WERI-Rb-1 (cell line): ENCODE data around the gene GNG11.

ENCODE experiments used
- DNase-seq: peaks from one replicate; pipeline ENCODE4 v3.0.0-alpha.2; 2020
- H3K27ac ChIP-seq: fragments of 250-450 bp; sonication (Bioruptor Pico); 2 replicates; pipeline ENCODE4 v1.5.1; 2020; ENCODE audit warnings: mild to moderate bottlenecking, moderate library complexity
- H3K27me3 ChIP-seq: fragments of 250-450 bp; sonication (Bioruptor Pico); 2 replicates; pipeline ENCODE4 v1.5.1; 2021; ENCODE audit warnings: mild to moderate bottlenecking, low read depth, moderate library complexity; ENCODE audit not compliant: insufficient read depth, severe bottlenecking
- H3K36me3 ChIP-seq: fragments of 250-450 bp; sonication (Bioruptor Pico); 2 replicates; pipeline ENCODE4 v1.5.1; 2020; ENCODE audit warnings: mild to moderate bottlenecking, moderate library complexity
- H3K4me3 ChIP-seq: 2 replicates; pipeline ENCODE4 v1.5.1; 2011; ENCODE audit warnings: low read depth, mild to moderate bottlenecking, control low read depth, low read length
- H3K9me3 ChIP-seq: fragments of 250-450 bp; sonication (Bioruptor Pico); 2 replicates; pipeline ENCODE4 v1.5.1; 2021; ENCODE audit warnings: mild to moderate bottlenecking, moderate library complexity; ENCODE audit not compliant: severe bottlenecking
- TF ChIP-seq, protein P1 (sequence below): IDR thresholded peaks from 2 replicates; pipeline ENCODE4 v1.5.1; 2011; ENCODE audit warnings: low read depth, mild to moderate bottlenecking, control low read depth, inconsistent platforms, low read length

GNG11 gene

DNA sequence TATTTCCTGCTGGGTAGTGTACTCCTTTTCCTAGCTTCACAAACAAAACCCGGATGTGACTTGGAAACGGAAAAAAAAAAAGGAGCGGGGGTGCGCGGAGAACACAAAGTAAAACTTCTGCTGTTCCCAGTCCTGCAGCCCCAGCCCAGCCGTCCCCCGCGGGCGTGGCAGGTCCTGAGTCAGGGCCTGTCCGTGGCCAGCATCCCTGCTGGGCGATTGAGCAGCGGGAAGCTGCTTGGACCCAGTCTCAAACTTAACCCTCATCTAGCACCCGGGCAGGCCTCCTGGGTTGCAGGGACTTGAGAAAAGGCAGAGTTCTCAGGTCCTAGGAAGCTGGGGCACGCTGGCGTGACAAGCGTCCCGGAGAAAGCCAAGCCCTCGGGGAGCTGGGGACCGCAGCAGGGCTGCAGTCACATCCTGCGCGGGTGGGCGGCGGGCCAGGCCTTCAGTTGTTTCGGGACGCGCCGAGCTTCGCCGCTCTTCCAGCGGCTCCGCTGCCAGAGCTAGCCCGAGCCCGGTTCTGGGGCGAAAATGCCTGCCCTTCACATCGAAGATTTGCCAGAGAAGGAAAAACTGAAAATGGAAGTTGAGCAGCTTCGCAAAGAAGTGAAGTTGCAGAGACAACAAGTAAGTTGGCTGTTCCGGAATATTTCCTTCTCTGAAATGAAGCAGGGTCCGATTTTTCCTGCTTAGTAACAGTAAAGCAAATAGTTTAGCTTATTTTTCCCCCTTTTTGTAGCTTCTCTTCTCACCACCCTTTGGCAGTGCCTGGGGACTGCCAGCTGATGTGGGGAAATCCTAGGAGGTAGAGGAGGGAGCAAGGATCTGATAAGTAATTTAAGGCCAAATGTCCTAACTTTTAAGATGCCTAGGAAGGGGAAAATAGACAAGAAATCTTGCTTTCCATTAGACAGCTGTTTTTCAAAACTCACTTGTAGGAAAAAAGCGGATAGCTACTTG lies at the start of gene GNG11:
Gene GNG11, plus strand, starts transcription at position 129 of the 960 bp plus-strand sequence. Its CDS starts 403 bp downstream, at position 532.
- Histone ChIP-seq H3K9me3 (no peaks in the 10 kb centered on the region), H3K27ac (no peak within 1 kb of the TSS), H3K36me3 (no peaks in the 10 kb centered on the region), H3K27me3 (no peaks in the 10 kb centered on the region), H3K4me3 (no peak within 1 kb of the TSS)
- TF ChIP-seq, protein P1, sequence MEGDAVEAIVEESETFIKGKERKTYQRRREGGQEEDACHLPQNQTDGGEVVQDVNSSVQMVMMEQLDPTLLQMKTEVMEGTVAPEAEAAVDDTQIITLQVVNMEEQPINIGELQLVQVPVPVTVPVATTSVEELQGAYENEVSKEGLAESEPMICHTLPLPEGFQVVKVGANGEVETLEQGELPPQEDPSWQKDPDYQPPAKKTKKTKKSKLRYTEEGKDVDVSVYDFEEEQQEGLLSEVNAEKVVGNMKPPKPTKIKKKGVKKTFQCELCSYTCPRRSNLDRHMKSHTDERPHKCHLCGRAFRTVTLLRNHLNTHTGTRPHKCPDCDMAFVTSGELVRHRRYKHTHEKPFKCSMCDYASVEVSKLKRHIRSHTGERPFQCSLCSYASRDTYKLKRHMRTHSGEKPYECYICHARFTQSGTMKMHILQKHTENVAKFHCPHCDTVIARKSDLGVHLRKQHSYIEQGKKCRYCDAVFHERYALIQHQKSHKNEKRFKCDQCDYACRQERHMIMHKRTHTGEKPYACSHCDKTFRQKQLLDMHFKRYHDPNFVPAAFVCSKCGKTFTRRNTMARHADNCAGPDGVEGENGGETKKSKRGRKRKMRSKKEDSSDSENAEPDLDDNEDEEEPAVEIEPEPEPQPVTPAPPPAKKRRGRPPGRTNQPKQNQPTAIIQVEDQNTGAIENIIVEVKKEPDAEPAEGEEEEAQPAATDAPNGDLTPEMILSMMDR, result no peak
- DNase-seq, result no peak

DNA sequence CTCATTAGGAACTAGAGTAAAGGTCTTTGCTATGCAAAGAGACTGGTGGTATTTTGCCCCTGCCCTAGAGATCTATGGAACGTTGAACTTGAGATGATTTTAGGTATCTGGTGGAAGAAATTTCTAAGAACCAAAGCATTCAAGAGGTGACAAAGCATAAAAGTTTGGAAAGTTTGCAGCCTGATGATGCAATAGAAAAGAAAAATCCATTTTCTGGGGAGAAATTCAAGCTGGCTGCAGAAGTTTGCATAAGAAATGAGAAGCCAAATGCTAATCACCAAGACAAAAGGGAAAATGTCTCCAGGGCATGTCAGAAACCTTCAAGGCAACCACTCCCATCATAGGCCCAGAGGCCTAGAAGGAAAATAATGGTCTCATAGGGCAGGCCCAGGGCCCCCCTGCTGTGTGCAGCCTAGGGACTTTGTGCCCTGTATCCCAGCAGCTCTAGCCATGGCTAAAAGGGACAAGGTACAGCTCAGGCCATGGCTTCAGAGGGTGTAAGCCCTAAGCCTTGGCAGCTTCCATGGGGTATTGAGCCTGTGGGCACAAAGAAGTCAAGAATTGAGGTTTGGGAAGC lies 47.4 kb upstream of the GNG11 start:
- Histone ChIP-seq H3K27me3 (no peaks in the 10 kb centered on the region), H3K27ac (no peak overlapping the region), H3K4me3 (no peak overlapping the region), H3K9me3 (no peaks in the 10 kb centered on the region), H3K36me3 (no peaks in the 10 kb centered on the region)
- no peak for DNase-seq
- TF ChIP-seq, protein P1, result no peak

- Histone ChIP-seq H3K27ac (no peak overlapping the region), H3K4me3 (no peak overlapping the region)
Measured at GRCh38 chr7:93877742-93878141, 43.8 kb upstream of the GNG11 start.

DNA sequence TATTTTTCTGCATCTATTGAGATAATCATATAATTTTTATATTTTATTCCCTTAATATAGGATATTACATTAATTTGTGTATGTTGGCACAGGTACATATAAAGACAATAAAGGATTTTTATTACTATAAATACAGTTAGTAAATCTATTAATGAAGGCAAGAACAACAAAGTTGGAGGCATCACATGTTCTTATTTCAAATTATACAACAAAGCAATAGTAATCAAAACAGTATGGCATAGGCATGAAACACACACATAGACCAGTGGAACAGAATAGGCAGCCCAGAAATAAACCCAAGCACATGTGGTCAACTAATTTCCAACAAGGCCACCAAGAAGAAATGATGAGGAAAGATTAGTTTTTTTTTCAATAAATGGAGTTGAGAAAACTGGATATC lies 42.2 kb upstream of the GNG11 start:
- no peaks in the 10 kb centered on the region for H3K27me3 ChIP-seq
- TF ChIP-seq, protein P1, result no peak
- no peak overlapping the region for H3K27ac ChIP-seq
- H3K36me3 ChIP-seq, result no peaks in the 10 kb centered on the region
- H3K4me3 ChIP-seq, result no peak overlapping the region
- DNase-seq, result no peak
- H3K9me3 ChIP-seq, result no peaks in the 10 kb centered on the region

More at GRCh38 chr7:93877742-93878141, 43.8 kb upstream of the GNG11 start:
- Histone ChIP-seq H3K36me3 (no peaks in the 10 kb centered on the region), H3K27me3 (no peaks in the 10 kb centered on the region), H3K9me3 (no peaks in the 10 kb centered on the region)
- TF ChIP-seq, protein P1, result no peak
- DNase-seq, result no peak

GRCh38 chr7:93882468-93882867 lies 39.1 kb upstream of the GNG11 start:
- Histone ChIP-seq H3K36me3 (no peaks in the 10 kb centered on the region), H3K27me3 (no peaks in the 10 kb centered on the region), H3K27ac (no peak overlapping the region), H3K9me3 (no peaks in the 10 kb centered on the region), H3K4me3 (no peak overlapping the region)
- DNase-seq, result no peak
- TF ChIP-seq, protein P1, result no peak
